Cardiac muscle cell (in vitro differentiated cells and primary cell): ENCODE measurements around the gene STAC2. TPM values are rescaled to one million over a fixed set of nuclear protein-coding genes. Genes with fewer than 3 reads are reported as not detected.
A peak's percentile ranks its signal among the peaks of the same experiment; 100 is the strongest.

Source experiments
- DNase-seq, 2 donors: peaks; one replicate each; pipeline versions ENCODE4 v3.0.0 to v3.0.0-alpha.2; 2010 to 2017; ENCODE audit warnings: low read depth in 1 of 2, low spot score in 1 of 2
- H3K27ac ChIP-seq: fragments of 200-600 bp; sonication (generic); 2 replicates; pipeline ENCODE4 v1.5.1; 2016
- H3K27me3 ChIP-seq: fragments of 200-600 bp; sonication (generic); 2 replicates; pipeline ENCODE4 v1.6.0; 2016; ENCODE audit warnings: control low read depth
- H3K36me3 ChIP-seq: fragments of 200-600 bp; sonication (generic); 2 replicates; pipeline ENCODE4 v1.5.1; 2016; ENCODE audit warnings: control low read depth
- H3K4me1 ChIP-seq: fragments of 200-600 bp; sonication (generic); 2 replicates; pipeline ENCODE4 v1.8.1; 2017; ENCODE audit warnings: low read depth, mild to moderate bottlenecking, mixed run types
- H3K4me3 ChIP-seq: fragments of 200-600 bp; sonication (generic); 2 replicates; pipeline ENCODE4 v1.5.1; 2016; ENCODE audit warnings: mild to moderate bottlenecking
- H3K9me3 ChIP-seq: fragments of 200-600 bp; sonication (generic); 2 replicates; pipeline ENCODE4 v1.5.1; 2017; ENCODE audit warnings: low read depth, mild to moderate bottlenecking, control low read depth
- CTCF ChIP-seq: IDR thresholded peaks from 2 replicates; pipeline ENCODE4 v1.5.1; 2012; ENCODE audit warnings: low read depth, mild to moderate bottlenecking, low read length
- polyA plus RNA-seq: library from polyadenylated mRNA; unstranded; fragments of >200 nt; fragmentation: Nextera tagmentation; extraction: Ambion mirVana; gene quantifications from 2 replicates; pipeline ENCODE4 v1.2.1, GENCODE V29; 2016
- total RNA-seq: library from RNA; depleted of rRNA; stranded (reverse); fragments of >200 nt; gene quantifications from 2 replicates; pipeline ENCODE4 v1.2.3, GENCODE V29; 2016

Gene STAC2
- total and polyA plus RNA-seq, 2 experiments from 2014 or later, result 0.17 to 0.21 TPM

GRCh38 chr17:39244016-39244599 is 18.4 kb upstream of the STAC2 start:
- DNase-seq, result no peak

GRCh38 chr17:39243155-39243554 is 17.4 kb upstream of the STAC2 start:
- H3K27me3 ChIP-seq, result no peaks in the 10 kb centered on the region
- DNase-seq, result no peak
- H3K4me3 ChIP-seq, result no peak overlapping the region
- H3K36me3 ChIP-seq, result no peaks in the 10 kb centered on the region
- no peak overlapping the region for H3K27ac ChIP-seq
- no peaks in the 10 kb centered on the region for H3K9me3 ChIP-seq
- TF ChIP-seq CTCF, result no peak
- no peaks in the 10 kb centered on the region for H3K4me1 ChIP-seq

More at GRCh38 chr17:39244016-39244599, 18.4 kb upstream of the STAC2 start:
- Histone ChIP-seq H3K9me3 (no peaks in the 10 kb centered on the region), H3K4me3 (no peak overlapping the region), H3K4me1 (no peaks in the 10 kb centered on the region), H3K27me3 (no peaks in the 10 kb centered on the region), H3K36me3 (no peaks in the 10 kb centered on the region), H3K27ac (no peak overlapping the region)
- no peak for TF ChIP-seq CTCF

DNA sequence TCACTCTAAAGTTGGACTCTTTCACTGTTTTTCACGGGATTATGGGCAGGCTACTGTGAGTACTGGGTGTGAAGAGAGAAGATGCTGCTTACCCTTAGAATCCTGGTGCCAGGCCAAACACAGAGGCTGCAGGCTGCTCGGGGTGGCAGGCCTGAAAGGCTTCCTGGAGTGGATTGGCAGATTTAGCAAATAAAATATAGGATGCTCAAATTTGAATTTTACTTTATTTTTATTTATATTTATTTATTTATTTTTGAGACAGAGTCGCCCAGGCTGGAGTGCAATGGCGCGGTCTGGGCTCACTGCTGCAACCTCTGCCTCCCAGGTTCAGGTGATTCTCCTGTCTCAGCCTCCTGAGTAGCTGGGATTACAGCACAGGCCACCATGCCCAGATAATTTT is 14.9 kb upstream of the STAC2 start:
- no peak overlapping the region for H3K27ac ChIP-seq
- no peak for TF ChIP-seq CTCF
- H3K4me1 ChIP-seq, result no peaks in the 10 kb centered on the region

GRCh38 chr17:39239640-39240314 is 14.0 kb upstream of the STAC2 start:
- Histone ChIP-seq H3K9me3 (no peaks in the 10 kb centered on the region), H3K27me3 (no peaks in the 10 kb centered on the region), H3K36me3 (no peaks in the 10 kb centered on the region), H3K4me1 (no peaks in the 10 kb centered on the region), H3K4me3 (no peak overlapping the region), H3K27ac (no peak overlapping the region)
- peak in 1 of 2 donors; percentile 67 for DNase-seq
- peak; percentile 53 for TF ChIP-seq CTCF

More for the DNA sequence above, 14.9 kb upstream of the STAC2 start:
- H3K36me3 ChIP-seq, result no peaks in the 10 kb centered on the region
- H3K27me3 ChIP-seq, result no peaks in the 10 kb centered on the region
- H3K9me3 ChIP-seq, result no peaks in the 10 kb centered on the region
- H3K4me3 ChIP-seq, result no peak overlapping the region
- no peak for DNase-seq

GRCh38 chr17:39238311-39238972 is 12.7 kb upstream of the STAC2 start:
- H3K27ac ChIP-seq, result no peak overlapping the region
- no peak for TF ChIP-seq CTCF
- DNase-seq, result no peak
- H3K4me3 ChIP-seq, result no peak overlapping the region
- H3K27me3 ChIP-seq, result no peaks in the 10 kb centered on the region
- no peaks in the 10 kb centered on the region for H3K9me3 ChIP-seq
- no peaks in the 10 kb centered on the region for H3K36me3 ChIP-seq
- no peaks in the 10 kb centered on the region for H3K4me1 ChIP-seq
